Measurements from ENCODE around the gene RARB. TPM values are rescaled to one million over a fixed set of nuclear protein-coding genes. Genes with fewer than 3 reads are reported as not detected.

RARB gene
- total and polyA plus RNA-seq, 9 of the 15 experiments (the other 6 are each of a cell fraction or from before 2014, with no cell fraction given), result 0.15 to 1.3 (median 0.27) TPM

DNA sequence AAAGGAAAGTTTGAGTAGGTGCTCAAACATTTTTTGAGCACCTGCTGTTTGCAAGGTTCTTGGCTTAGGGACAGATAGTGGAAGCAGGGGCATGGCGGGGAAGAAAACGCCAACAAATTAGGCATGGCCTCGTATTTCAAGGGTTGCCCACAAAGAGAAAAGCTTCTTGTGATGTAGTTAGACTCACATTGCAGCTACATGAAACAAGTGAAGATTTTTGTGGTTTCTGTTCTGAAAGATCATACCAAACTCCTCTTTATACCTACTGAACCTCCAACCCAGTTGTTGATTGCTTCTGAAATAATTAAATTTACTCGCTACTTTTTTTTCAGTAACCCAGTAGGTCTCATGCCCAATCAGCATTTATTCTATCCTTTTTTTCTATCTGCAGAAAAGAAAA, 23.5 kb upstream of the RARB start:
- H3K4me2 ChIP-seq (ENCODE audit: insufficient read depth, low read length), result no peak overlapping the region
- H3K9ac ChIP-seq (ENCODE audit: insufficient read depth in 1 of 2, low read depth in 2 of 2, low read length in 2 of 2), result no peak overlapping the region
- no peaks in the 10 kb centered on the region for H3K9me3 ChIP-seq (replicated peaks; ENCODE audit: control insufficient read depth, insufficient read depth, low read depth, low read length)
- TF ChIP-seq TCF3 (CRISPR knock-in tag; IDR thresholded peaks at IDR 0.05) (no peak), PHB (CRISPR knock-in tag; IDR thresholded peaks at IDR 0.05) (no peak), GTF2F1 (IDR thresholded peaks at IDR 0.05; ENCODE audit: low read depth, low read length) (no peak), PHF20 (IDR thresholded peaks at IDR 0.05; ENCODE audit: partially characterized antibody) (no peak), RBFOX2 (IDR thresholded peaks at IDR 0.05; ENCODE audit: low read depth, low read length) (no peak), NCOA4 (IDR thresholded peaks at IDR 0.05; ENCODE audit: partially characterized antibody) (no peak), BRD4 (IDR thresholded peaks at IDR 0.05) (no peak), RBM22 (IDR thresholded peaks at IDR 0.05; ENCODE audit: low read depth, low read length, poor library complexity, severe bottlenecking) (no peak), FOXA1 (IDR thresholded peaks at IDR 0.05; ENCODE audit: borderline replicate concordance) (no peak), PML (IDR thresholded peaks at IDR 0.05; ENCODE audit: low read length) (no peak), SAFB2 (IDR thresholded peaks at IDR 0.05; ENCODE audit: borderline replicate concordance, low read depth, low read length, severe bottlenecking) (no peak)
- TF ChIP-seq, protein P1, sequence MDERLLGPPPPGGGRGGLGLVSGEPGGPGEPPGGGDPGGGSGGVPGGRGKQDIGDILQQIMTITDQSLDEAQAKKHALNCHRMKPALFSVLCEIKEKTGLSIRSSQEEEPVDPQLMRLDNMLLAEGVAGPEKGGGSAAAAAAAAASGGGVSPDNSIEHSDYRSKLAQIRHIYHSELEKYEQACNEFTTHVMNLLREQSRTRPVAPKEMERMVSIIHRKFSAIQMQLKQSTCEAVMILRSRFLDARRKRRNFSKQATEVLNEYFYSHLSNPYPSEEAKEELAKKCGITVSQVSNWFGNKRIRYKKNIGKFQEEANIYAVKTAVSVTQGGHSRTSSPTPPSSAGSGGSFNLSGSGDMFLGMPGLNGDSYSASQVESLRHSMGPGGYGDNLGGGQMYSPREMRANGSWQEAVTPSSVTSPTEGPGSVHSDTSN (CRISPR knock-in tag; IDR thresholded peaks at IDR 0.05; ENCODE audit: low read depth), result no peak
- TF ChIP-seq, protein P1 (tag; conservative IDR thresholded peaks at IDR 0.05; ENCODE audit: low read depth), result no peak
- TF ChIP-seq, protein P2, sequence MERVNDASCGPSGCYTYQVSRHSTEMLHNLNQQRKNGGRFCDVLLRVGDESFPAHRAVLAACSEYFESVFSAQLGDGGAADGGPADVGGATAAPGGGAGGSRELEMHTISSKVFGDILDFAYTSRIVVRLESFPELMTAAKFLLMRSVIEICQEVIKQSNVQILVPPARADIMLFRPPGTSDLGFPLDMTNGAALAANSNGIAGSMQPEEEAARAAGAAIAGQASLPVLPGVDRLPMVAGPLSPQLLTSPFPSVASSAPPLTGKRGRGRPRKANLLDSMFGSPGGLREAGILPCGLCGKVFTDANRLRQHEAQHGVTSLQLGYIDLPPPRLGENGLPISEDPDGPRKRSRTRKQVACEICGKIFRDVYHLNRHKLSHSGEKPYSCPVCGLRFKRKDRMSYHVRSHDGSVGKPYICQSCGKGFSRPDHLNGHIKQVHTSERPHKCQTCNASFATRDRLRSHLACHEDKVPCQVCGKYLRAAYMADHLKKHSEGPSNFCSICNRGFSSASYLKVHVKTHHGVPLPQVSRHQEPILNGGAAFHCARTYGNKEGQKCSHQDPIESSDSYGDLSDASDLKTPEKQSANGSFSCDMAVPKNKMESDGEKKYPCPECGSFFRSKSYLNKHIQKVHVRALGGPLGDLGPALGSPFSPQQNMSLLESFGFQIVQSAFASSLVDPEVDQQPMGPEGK (CRISPR knock-in tag; IDR thresholded peaks at IDR 0.05; ENCODE audit: borderline replicate concordance), result no peak
- TF ChIP-seq, protein P3, sequence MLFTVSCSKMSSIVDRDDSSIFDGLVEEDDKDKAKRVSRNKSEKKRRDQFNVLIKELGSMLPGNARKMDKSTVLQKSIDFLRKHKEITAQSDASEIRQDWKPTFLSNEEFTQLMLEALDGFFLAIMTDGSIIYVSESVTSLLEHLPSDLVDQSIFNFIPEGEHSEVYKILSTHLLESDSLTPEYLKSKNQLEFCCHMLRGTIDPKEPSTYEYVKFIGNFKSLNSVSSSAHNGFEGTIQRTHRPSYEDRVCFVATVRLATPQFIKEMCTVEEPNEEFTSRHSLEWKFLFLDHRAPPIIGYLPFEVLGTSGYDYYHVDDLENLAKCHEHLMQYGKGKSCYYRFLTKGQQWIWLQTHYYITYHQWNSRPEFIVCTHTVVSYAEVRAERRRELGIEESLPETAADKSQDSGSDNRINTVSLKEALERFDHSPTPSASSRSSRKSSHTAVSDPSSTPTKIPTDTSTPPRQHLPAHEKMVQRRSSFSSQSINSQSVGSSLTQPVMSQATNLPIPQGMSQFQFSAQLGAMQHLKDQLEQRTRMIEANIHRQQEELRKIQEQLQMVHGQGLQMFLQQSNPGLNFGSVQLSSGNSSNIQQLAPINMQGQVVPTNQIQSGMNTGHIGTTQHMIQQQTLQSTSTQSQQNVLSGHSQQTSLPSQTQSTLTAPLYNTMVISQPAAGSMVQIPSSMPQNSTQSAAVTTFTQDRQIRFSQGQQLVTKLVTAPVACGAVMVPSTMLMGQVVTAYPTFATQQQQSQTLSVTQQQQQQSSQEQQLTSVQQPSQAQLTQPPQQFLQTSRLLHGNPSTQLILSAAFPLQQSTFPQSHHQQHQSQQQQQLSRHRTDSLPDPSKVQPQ (CRISPR knock-in tag; IDR thresholded peaks at IDR 0.05; ENCODE audit: borderline replicate concordance), result no peak
- TF ChIP-seq, protein P4, sequence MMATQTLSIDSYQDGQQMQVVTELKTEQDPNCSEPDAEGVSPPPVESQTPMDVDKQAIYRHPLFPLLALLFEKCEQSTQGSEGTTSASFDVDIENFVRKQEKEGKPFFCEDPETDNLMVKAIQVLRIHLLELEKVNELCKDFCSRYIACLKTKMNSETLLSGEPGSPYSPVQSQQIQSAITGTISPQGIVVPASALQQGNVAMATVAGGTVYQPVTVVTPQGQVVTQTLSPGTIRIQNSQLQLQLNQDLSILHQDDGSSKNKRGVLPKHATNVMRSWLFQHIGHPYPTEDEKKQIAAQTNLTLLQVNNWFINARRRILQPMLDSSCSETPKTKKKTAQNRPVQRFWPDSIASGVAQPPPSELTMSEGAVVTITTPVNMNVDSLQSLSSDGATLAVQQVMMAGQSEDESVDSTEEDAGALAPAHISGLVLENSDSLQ (IDR thresholded peaks at IDR 0.05), result no peak
- no peak overlapping the region for H2AFZ ChIP-seq (ENCODE audit: low read depth, low read length)
- ATAC-seq (no peak), DNase-seq (ENCODE audit: extremely low read depth in 1 of 4, low spot score in 3 of 4) (no peak), FAIRE-seq (no peak)
- intact Hi-C loops (cut with micrococcal nuclease) (no loop called here), in situ Hi-C loops (cut with MboI) (no loop called here)
- BruUV-seq (replicated peaks), result no TSS peak
- H3K4me3 ChIP-seq, result no peak overlapping the region
- H3K27ac ChIP-seq (ENCODE audit: extremely low read depth, low read depth, low read length), result no peak overlapping the region
- H3K27me3 ChIP-seq (ENCODE audit: control insufficient read depth in 2 of 2, insufficient read depth in 2 of 2, low read length in 2 of 2), result no peaks in the 10 kb centered on the region
- no peaks in the 10 kb centered on the region for H3K79me2 ChIP-seq (ENCODE audit: control insufficient read depth, insufficient read depth, low read length)
- ChIA-PET CTCF (ENCODE audit: low intra/inter-chr PET ratio) (no interaction called here), POLR2A (no interaction called here)
- H3K9me1 ChIP-seq (ENCODE audit: control insufficient read depth, insufficient read depth, low read length), result no peaks in the 10 kb centered on the region
- WGBS (ENCODE audit: insufficient coverage, low coverage, missing lambda C conversion rate), result 0% methylated on average over 4 of the region's 4 CpGs
- no peaks in the 10 kb centered on the region for H3K36me3 ChIP-seq (ENCODE audit: control insufficient read depth, insufficient read depth, low read length)
- no peaks in the 10 kb centered on the region for H3K4me1 ChIP-seq (replicated peaks in 1 of 2; ENCODE audit: control insufficient read depth in 2 of 2, insufficient read depth in 2 of 2, low read length in 2 of 2)
- H4K20me1 ChIP-seq (replicated peaks; ENCODE audit: control insufficient read depth, insufficient read depth, low read length), result no peaks in the 10 kb centered on the region

All from K562 (cell line).